Activated T-helper 1 cell treated with anti-CD3 and anti-CD28 coated beads, Interleukin-12 subunit alpha, Interleukin-12 subunit beta, Interleukin-2, Interleukin-4 antibody, amounts not matched to agents 30 ng/mL and 10 ng/mL and 1 ng/mL, durations not matched to agents 14 hours and 24 hours and 36 hours (primary cell): ENCODE data around the gene TOR1A. TPM values are rescaled to one million over a fixed set of nuclear protein-coding genes. Genes with fewer than 3 reads are reported as not detected.

Experiments
- DNase-seq: peaks from one replicate; pipeline ENCODE4 v3.0.0; 2021; ENCODE audit warnings: low spot score
- H3K27ac Mint-ChIP-seq: one replicate; pipeline ENCODE4 v1.8.0; 2021; ENCODE audit warnings: mild to moderate bottlenecking, mixed read lengths
- H3K27me3 Mint-ChIP-seq: one replicate; pipeline ENCODE4 v1.8.0; 2022; ENCODE audit warnings: mild to moderate bottlenecking, moderate library complexity, mixed read lengths; ENCODE audit not compliant: insufficient read depth
- H3K36me3 Mint-ChIP-seq: one replicate; pipeline ENCODE4 v1.8.0; 2021; ENCODE audit warnings: low read depth, mixed read lengths
- H3K4me1 Mint-ChIP-seq: one replicate; pipeline ENCODE4 v1.8.0; 2021; ENCODE audit warnings: low read depth, mixed read lengths
- H3K4me3 Mint-ChIP-seq: one replicate; pipeline ENCODE4 v1.8.0; 2021; ENCODE audit warnings: mild to moderate bottlenecking, moderate library complexity, mixed read lengths
- H3K9me3 Mint-ChIP-seq: one replicate; pipeline ENCODE4 v1.8.0; 2021; ENCODE audit warnings: mixed read lengths
- intact Hi-C: fragments of 100-400 bp; cut with micrococcal nuclease; formaldehyde crosslinking; loops from one replicate; pipeline ENCODE4 v1.15.1; 2024
- total RNA-seq: library from RNA; stranded (reverse); gene quantifications from 2 replicates; pipeline ENCODE4 v1.2.3, GENCODE V29; 2022

TOR1A gene
- total RNA-seq, 1 donor from 2014 or later: 61.3 TPM

DNA sequence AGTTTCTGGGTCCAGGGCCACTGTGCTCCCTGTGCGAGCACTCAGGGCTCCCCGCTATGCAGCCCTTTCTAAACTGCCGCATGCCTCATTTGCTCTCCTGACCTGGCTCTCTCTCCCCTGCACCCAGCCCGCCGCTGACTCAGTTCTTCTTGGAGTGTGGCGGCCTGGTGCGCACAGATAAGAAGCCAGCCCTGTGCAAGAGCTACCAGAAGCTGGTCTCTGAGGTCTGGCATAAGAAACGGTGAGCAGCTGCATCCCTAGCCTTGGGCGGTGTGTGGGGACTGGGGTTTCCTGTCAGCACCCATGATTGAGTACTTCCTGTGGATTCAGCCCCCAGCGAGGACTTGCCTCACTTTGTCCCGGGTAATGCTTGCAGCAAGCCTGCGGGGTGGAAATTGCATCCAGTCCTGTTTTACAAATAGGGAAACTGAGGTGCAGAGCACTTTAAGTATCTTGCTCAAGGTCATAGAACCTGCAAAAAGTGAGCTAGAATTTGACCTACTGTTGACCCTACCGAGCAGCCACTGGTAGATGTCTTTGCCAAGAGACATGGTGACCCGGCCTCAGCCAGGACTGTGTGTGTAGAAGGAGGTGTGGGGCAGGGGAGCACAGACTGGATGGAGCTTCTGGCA lies 39.2 kb upstream of the TOR1A start:
- Mint-ChIP-seq H3K4me1 (peaks cover 65% of the 10 kb centered on the region), H3K36me3 (peaks cover 44% of the 10 kb centered on the region), H3K27ac (peak overlapping the region; percentile 93), H3K4me3 (peak overlapping the region; percentile 72), H3K27me3 (no peaks in the 10 kb centered on the region), H3K9me3 (no peaks in the 10 kb centered on the region)
- DNase-seq: peak; percentile 77
- intact Hi-C loops: loop anchor here (1.0 kb wide), 2 partner anchors 21 to 28 kb away; partner anchors contain the start of genes C9orf78 and USP20

- H3K27ac Mint-ChIP-seq: peak overlapping the region; percentile 80
- intact Hi-C loops: no loop called here
- peaks cover 51% of the 10 kb centered on the region for H3K36me3 Mint-ChIP-seq
- peaks cover 57% of the 10 kb centered on the region for H3K4me1 Mint-ChIP-seq
- no peaks in the 10 kb centered on the region for H3K9me3 Mint-ChIP-seq
- no peak for DNase-seq
- no peaks in the 10 kb centered on the region for H3K27me3 Mint-ChIP-seq
- peak overlapping the region; percentile 17 for H3K4me3 Mint-ChIP-seq
Observed at GRCh38 chr9:129861447-129861827, 37.5 kb upstream of the TOR1A start.

DNA sequence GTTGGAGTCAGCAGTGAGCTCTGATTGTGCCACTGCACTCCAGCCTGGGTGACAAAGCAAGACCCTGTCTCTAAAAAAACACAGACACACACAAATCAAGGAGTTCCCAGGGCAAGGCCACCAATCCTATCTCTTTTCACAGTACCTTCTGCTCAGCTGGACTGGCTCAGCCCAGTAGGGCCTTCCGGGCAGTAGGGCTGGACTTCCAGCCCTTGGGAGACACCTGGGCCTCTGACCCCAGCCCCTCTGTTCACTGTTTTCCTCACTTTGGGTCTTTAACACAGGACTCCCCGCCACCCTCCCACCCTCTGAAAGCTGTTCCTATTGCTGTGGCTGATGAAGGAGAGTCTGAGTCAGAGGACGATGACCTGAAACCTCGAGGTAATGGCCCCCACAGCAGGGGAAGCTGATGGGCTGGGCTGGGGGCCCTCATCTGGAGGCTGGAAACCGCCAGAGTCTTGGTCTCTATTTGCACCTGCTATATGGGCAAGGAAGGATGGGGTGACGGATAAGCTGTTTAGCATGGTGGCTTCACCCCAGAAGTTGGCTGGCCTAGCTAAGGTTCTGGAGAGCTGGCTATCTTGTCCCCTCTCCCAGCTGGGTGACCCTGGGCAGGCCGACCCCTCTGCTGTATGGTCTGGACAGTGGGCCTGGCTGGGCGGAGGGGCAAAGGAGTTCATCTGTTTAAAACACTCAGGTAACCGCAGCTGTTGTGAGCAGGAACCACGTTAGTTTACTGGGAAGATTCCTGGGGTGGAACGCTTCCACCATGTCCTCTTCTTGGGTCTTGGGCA lies 36.9 kb upstream of the TOR1A start:
- intact Hi-C loops: no loop called here
- H3K36me3 Mint-ChIP-seq: peaks cover 51% of the 10 kb centered on the region
- H3K4me3 Mint-ChIP-seq: peak overlapping the region; percentile 12
- peaks cover 55% of the 10 kb centered on the region for H3K4me1 Mint-ChIP-seq
- peak overlapping the region; percentile 80 for H3K27ac Mint-ChIP-seq
- no peaks in the 10 kb centered on the region for H3K9me3 Mint-ChIP-seq
- DNase-seq: no peak
- no peaks in the 10 kb centered on the region for H3K27me3 Mint-ChIP-seq

- H3K36me3 Mint-ChIP-seq: peaks cover 62% of the 10 kb centered on the region
- intact Hi-C loops: no loop called here
- no peak for DNase-seq
- no peaks in the 10 kb centered on the region for H3K27me3 Mint-ChIP-seq
- peak overlapping the region; percentile 55 for H3K27ac Mint-ChIP-seq
- H3K4me1 Mint-ChIP-seq: peaks cover 52% of the 10 kb centered on the region
- no peaks in the 10 kb centered on the region for H3K9me3 Mint-ChIP-seq
- no peak overlapping the region for H3K4me3 Mint-ChIP-seq
Observed at GRCh38 chr9:129858167-129858962, 34.4 kb upstream of the TOR1A start.

- Mint-ChIP-seq H3K9me3 (no peaks in the 10 kb centered on the region), H3K27ac (no peak overlapping the region), H3K4me3 (no peak overlapping the region), H3K27me3 (no peaks in the 10 kb centered on the region), H3K36me3 (peaks cover 64% of the 10 kb centered on the region), H3K4me1 (peaks cover 54% of the 10 kb centered on the region)
- no peak for DNase-seq
- intact Hi-C loops: no loop called here
Observed at GRCh38 chr9:129857207-129857606, 33.3 kb upstream of the TOR1A start.

DNA sequence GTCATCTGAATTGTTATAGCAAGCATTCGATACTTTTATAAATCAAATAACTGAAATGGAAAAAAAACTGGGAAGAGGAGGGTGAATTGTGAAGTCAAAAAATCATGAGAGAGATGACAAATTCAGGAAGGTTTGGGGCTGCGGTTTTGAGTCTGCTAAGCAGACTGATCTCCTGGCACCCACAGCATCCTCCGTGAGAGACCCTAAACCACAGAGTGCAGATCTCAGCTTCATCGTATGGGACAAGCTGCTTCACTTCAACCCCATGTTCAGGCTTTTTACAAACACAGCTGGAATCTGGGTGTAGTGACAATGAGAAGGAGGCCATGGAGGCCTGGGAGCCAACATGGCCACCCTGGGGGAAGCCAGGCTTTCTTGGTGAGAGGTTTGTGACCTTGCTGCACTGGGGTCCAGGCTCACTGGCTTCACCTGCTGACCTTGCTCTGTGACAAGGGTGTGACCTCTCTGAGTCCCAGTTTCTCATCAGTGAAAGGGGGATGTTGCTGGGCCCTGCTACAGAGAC lies 30.7 kb upstream of the TOR1A start:
- peak overlapping the region; percentile 66 for H3K27ac Mint-ChIP-seq
- H3K36me3 Mint-ChIP-seq: peaks cover 64% of the 10 kb centered on the region
- DNase-seq: no peak
- H3K4me1 Mint-ChIP-seq: peaks cover 36% of the 10 kb centered on the region
- H3K27me3 Mint-ChIP-seq: no peaks in the 10 kb centered on the region
- intact Hi-C loops: no loop called here
- no peaks in the 10 kb centered on the region for H3K9me3 Mint-ChIP-seq
- H3K4me3 Mint-ChIP-seq: no peak overlapping the region

- Mint-ChIP-seq H3K9me3 (no peaks in the 10 kb centered on the region), H3K27ac (peak overlapping the region; percentile 21), H3K36me3 (peaks cover 62% of the 10 kb centered on the region), H3K4me1 (peaks cover 36% of the 10 kb centered on the region), H3K27me3 (no peaks in the 10 kb centered on the region), H3K4me3 (no peak overlapping the region)
- intact Hi-C loops: no loop called here
- DNase-seq: no peak
Observed at GRCh38 chr9:129853614-129854013, 29.7 kb upstream of the TOR1A start.

GRCh38 chr9:129852579-129852978 lies 28.6 kb upstream of the TOR1A start:
- Mint-ChIP-seq H3K4me3 (no peak overlapping the region), H3K4me1 (peaks cover 36% of the 10 kb centered on the region), H3K36me3 (peaks cover 55% of the 10 kb centered on the region), H3K9me3 (no peaks in the 10 kb centered on the region), H3K27ac (no peak overlapping the region), H3K27me3 (no peaks in the 10 kb centered on the region)
- DNase-seq: no peak
- intact Hi-C loops: no loop called here

GRCh38 chr9:129851821-129852220 lies 27.9 kb upstream of the TOR1A start:
- no peaks in the 10 kb centered on the region for H3K9me3 Mint-ChIP-seq
- no peak overlapping the region for H3K4me3 Mint-ChIP-seq
- no peak for DNase-seq
- intact Hi-C loops: no loop called here
- H3K27ac Mint-ChIP-seq: peak overlapping the region; percentile 41
- peaks cover 31% of the 10 kb centered on the region for H3K4me1 Mint-ChIP-seq
- H3K36me3 Mint-ChIP-seq: peaks cover 48% of the 10 kb centered on the region
- no peaks in the 10 kb centered on the region for H3K27me3 Mint-ChIP-seq

GRCh38 chr9:129850821-129851550 lies 27.1 kb upstream of the TOR1A start:
- H3K27ac Mint-ChIP-seq: no peak overlapping the region
- intact Hi-C loops: no loop called here

DNA sequence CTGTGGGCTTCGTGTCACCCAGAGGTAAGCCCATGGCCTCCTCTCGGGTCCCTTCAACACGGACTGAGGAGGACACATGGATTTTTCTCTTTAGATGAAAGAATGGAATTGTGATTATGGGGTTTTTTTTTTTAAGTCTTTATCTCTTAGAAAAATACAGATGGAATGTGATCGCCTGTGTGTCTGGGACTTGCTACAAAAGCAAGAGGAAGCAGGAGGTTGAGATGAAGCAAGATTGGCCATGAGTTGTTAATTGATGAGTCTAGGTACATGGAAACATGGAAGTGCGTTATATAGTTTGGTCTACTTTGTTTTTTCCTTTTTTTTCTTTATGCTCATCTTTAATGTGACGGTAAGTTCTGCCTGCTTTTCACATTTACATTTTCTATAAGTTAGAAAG lies 26.0 kb upstream of the TOR1A start:
- H3K36me3 Mint-ChIP-seq: peaks cover 38% of the 10 kb centered on the region
- intact Hi-C loops: no loop called here
- no peaks in the 10 kb centered on the region for H3K9me3 Mint-ChIP-seq
- H3K27me3 Mint-ChIP-seq: no peaks in the 10 kb centered on the region
- H3K27ac Mint-ChIP-seq: no peak overlapping the region
- H3K4me3 Mint-ChIP-seq: no peak overlapping the region
- no peak for DNase-seq
- H3K4me1 Mint-ChIP-seq: peaks cover 31% of the 10 kb centered on the region

More at GRCh38 chr9:129850821-129851550, 27.1 kb upstream of the TOR1A start:
- DNase-seq: no peak
- H3K9me3 Mint-ChIP-seq: no peaks in the 10 kb centered on the region
- H3K27me3 Mint-ChIP-seq: no peaks in the 10 kb centered on the region
- H3K4me1 Mint-ChIP-seq: peaks cover 24% of the 10 kb centered on the region
- H3K4me3 Mint-ChIP-seq: no peak overlapping the region
- H3K36me3 Mint-ChIP-seq: peaks cover 43% of the 10 kb centered on the region

- Mint-ChIP-seq H3K27me3 (no peaks in the 10 kb centered on the region), H3K27ac (peak overlapping the region; percentile 13), H3K4me3 (no peak overlapping the region), H3K9me3 (no peaks in the 10 kb centered on the region), H3K36me3 (peaks cover 28% of the 10 kb centered on the region), H3K4me1 (peaks cover 24% of the 10 kb centered on the region)
- intact Hi-C loops: no loop called here
- DNase-seq: no peak
Observed at GRCh38 chr9:129848712-129849441, 24.9 kb upstream of the TOR1A start.
